Prostate gland (tissue), 2 donors: ENCODE results near the gene EME2.

Experiments used
- POLR2A ChIP-seq: fragments of 450-650 bp; IDR thresholded peaks from one replicate; pipeline ENCODE4 v1.6.1; 2016; ENCODE audit warnings: antibody characterized with exemption, mild to moderate bottlenecking
- TF ChIP-seq, protein P1 (sequence below), 4 experiments: fragments of 200-600 bp in 2 of 4; fragments of 450-650 bp in 2 of 4; sonication (generic) in 2 of 4; IDR thresholded peaks; 1 replicate in 3 of 4; 2 replicates in 1 of 4; pipeline ENCODE4 v1.5.1; 2016 to 2019; ENCODE audit warnings: antibody characterized with exemption in 4 of 4, mild to moderate bottlenecking in 2 of 4, moderate library complexity in 2 of 4

GRCh38 chr16:1770328-1771187, 2.1 kb upstream of the EME2 start:
- TF ChIP-seq, protein P1, sequence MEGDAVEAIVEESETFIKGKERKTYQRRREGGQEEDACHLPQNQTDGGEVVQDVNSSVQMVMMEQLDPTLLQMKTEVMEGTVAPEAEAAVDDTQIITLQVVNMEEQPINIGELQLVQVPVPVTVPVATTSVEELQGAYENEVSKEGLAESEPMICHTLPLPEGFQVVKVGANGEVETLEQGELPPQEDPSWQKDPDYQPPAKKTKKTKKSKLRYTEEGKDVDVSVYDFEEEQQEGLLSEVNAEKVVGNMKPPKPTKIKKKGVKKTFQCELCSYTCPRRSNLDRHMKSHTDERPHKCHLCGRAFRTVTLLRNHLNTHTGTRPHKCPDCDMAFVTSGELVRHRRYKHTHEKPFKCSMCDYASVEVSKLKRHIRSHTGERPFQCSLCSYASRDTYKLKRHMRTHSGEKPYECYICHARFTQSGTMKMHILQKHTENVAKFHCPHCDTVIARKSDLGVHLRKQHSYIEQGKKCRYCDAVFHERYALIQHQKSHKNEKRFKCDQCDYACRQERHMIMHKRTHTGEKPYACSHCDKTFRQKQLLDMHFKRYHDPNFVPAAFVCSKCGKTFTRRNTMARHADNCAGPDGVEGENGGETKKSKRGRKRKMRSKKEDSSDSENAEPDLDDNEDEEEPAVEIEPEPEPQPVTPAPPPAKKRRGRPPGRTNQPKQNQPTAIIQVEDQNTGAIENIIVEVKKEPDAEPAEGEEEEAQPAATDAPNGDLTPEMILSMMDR (IDR thresholded peaks at IDR 0.05): no peak
- TF ChIP-seq POLR2A: no peak
